GM12872 (cell line): Measurements from ENCODE around the gene PKN1.

Experiments
- CTCF ChIP-seq: IDR thresholded peaks from 3 replicates; pipeline ENCODE4 v1.5.1; 2011; ENCODE audit warnings: low read depth, mild to moderate bottlenecking, low read length, moderate library complexity; ENCODE audit not compliant: insufficient read depth

Gene PKN1

GRCh38 chr19:14430712-14431111 lies 2.4 kb upstream of the PKN1 start:
- TF ChIP-seq CTCF, result no peak

GRCh38 chr19:14433554-14434501 lies 722 bp downstream of the PKN1 start:
- TF ChIP-seq CTCF, result no peak

GRCh38 chr19:14434543-14435319 lies 1.6 kb downstream of the PKN1 start:
- no peak for TF ChIP-seq CTCF

GRCh38 chr19:14435320-14436050 lies 2.4 kb downstream of the PKN1 start:
- TF ChIP-seq CTCF, result no peak

GRCh38 chr19:14437578-14438140 lies 4.6 kb downstream of the PKN1 start:
- TF ChIP-seq CTCF, result no peak

- TF ChIP-seq CTCF, result no peak
These were observed 5.9 kb downstream of the PKN1 start for GRCh38 chr19:14439014-14439413.

GRCh38 chr19:14440049-14440448 lies 6.9 kb downstream of the PKN1 start:
- no peak for TF ChIP-seq CTCF
